Hematopoietic multipotent progenitor cell treated with erythropoietin and hydrocortisone succinate and interleukin-3 and kit ligand, for 8 days (in vitro differentiated cells): ENCODE data around the gene SEMA3C.
A peak's percentile ranks its signal among the peaks of the same experiment; 100 is the strongest.

Experiments used
- DNase-seq: peaks from one replicate; pipeline ENCODE4 v3.0.0-alpha.2; 2015

The SEMA3C gene

DNA sequence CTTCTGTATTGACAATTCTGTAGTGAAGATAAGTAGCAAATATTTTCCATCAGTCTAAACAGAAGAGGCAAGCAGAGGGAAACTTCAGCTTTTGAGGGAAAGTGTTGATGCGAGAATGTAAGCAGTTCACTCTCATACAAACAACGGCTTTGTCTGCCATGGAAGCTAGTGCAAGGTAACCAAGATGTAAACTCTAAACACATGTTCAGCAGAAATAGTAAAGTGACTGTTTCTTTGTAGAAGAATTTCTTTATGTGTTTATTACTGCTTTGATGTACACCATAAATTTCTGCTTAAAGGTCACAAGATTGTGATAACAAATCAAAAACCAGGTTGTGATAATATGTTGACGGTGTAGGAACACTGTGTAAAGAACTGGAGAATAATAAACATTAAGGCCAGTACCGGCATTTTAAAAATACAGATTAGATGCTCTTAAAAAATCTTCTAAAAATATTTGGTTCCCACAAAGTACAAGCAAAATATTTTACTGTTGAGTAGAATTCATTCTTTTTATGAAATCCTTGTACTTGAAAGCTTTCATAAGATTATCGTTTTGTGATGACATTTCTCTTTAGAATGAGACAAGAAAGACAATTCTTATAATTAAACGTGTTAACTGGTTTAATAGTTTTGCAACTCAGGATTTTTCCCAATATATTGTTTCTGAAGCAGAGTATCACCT is 34.2 kb downstream of the SEMA3C start:
- no peak for DNase-seq

DNA sequence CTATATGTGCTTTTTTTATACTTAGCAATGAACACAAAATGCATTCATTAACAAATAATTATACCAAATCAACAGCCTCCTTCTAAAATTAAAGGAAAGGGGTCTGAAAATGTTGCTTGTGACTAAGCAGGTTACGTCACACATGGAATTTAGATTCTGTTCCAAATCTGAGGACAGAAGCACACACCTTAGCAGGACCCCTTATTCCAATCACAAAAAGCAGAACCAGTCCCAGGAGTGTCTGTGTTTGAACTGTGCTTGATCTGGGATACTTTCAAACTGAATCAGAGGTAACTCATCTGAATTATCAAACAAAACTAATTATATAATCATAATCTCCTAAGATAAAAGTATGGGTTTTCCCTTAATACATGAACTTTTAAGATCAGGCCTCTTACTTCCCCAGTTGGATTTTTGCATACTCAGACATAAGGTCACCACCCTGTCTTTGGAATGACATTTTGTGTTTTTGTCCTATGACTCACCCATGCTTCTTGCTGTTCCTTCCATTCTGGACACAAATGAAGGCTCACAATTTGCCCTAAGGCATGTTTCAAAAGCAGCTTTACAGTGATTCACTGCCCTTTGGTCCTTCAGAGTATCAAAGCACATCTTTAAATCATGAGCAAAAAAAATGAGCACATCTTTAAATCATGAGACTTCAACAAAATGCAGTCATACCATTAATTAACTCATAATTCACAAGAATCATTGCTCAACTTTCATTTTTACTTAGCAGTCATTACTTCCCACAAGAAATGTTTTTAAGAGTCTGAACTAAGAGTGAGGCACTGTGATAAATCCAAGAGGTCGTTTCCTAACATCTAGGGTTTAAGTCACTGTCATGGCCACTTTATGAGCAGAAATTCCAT is 35.5 kb downstream of the SEMA3C start:
- no peak for DNase-seq

DNA sequence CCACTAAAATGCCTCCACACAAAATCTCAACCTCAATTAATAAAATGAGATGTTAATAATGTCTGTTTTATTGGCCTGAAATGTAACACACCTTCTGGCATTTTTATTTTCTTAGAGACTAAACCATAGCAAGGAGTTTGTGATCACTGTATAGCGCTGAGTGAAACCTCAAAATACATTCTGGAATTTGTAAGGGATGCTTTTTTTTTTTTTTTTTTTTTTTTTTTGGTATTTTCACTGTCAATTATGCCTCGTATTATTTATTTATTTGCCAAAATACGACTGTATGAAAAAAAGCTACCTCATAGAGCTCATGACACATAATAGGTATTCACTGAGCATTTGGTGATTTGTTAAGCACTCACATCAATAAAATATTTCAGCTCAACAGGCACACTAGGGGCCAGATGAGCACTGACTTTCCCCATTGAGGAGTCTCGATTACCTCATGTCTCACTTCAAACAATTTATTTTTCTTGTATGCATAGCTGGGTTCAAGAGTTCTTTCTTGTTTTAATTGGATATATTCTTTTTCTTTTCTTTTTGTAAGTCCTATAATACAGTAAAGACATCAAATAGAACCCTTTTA is 36.5 kb downstream of the SEMA3C start:
- no peak for DNase-seq

DNA sequence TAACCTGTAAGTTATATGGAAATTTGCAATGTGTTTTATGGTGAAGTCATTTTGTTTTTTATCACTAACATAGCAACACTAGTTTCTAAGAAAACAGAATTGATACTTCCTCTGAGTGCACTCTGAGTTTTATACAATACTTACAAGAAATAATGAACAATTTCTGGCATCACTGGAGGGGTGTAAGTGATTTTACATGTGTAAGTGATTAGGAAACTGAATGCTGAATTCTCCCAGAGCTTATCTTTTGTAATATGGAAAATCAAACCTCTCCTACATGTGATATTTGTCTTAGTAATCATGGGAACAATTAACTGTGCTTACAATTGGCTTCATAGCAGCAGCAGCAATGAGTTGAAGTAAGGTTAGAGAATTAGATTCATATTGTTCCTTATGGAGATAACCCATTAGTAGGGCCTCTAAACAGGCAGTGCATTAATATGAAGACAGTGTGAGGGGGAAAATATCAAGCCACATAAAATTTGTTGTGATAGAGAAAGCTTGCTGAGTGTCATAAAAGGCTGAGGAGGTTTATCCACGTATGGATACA is 37.4 kb downstream of the SEMA3C start:
- no peak for DNase-seq

DNA sequence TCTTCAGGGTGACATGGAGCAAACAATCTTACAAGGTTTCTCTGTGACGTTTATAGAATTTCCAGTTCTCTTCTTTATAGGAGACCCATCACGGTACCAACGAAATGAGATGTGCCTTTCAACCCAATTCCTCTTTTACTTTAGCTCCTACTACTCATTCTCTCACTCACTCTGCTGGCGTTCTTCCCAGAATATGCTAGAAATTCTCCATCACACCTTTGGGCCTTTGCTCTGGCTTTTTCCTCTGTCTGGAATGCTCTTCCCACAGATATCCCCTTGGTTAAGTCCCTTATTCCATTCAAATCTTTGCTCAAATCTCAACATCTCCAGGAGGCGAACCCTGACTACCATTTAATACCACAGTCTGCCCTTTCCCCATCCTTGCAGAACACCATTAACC is 39.0 kb downstream of the SEMA3C start:
- DNase-seq: no peak

DNA sequence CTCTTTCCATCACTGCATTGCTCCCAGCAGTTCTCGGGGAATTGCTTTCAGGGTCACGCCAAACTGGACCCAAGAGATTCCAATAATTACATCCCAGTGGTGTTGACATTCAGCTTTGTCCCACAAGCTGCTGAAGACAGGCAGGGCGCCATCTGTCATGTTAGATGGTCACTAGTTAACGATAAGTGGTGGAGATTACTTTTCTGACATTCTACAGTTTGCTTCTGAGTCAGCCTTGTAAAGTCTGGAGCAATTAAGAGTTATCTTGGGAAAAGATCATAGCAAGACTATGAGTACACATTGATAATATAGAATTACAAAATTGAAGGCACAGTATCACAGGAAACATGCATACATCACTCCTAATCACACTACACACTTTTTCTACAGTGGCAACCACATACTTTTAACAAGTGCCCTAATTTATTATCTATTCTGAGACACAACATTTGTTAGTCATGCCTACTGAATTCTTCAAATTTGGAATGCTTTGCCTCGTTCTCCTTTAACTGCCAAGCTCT is 41.9 kb downstream of the SEMA3C start:
- peak; percentile 41 for DNase-seq

DNA sequence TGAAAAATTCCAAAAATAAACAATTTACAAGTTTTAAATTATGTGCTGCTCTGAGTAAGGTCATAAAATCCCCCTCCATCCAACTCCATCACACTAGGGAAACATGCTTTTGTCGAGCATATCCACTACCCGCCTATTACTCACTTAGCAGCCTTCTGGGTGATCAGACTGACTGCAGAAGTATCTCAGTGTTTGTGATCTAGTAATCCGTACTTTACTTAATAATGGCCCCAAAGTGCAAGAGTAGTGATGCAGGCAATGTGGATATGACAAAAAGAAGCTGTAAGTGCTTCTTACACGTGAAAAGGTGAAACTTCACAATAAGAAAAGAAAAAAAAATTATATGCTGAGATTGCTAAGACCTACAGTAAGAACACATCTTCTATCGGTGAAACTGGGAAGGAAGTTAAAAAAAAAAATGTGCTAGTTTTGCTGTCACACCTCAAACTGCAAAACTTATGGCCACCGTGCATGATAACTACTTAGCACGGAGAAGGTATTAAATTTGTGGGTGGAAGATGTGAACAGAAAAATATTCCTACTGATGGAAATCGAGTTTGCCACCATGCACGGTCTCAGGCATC is 43.2 kb downstream of the SEMA3C start:
- no peak for DNase-seq

DNA sequence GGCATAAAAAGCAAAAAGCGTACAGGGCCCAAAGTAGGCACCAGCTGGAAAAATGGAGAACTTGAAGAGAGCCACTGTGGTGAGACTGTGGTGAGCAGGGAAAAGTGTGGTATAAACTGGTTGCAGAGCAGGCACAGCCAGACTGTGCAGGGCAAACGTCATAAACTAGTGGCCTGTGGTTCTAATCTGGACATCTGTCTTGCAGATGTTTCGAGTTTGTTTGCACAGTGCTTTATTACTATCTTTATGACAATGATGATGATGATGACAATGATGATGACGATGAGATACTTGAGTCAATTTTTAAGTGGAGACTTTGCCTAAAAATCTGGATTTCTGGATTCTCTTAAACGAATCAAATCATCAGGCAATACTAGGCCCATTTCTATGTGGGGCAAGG is 45.7 kb downstream of the SEMA3C start:
- no peak for DNase-seq

DNA sequence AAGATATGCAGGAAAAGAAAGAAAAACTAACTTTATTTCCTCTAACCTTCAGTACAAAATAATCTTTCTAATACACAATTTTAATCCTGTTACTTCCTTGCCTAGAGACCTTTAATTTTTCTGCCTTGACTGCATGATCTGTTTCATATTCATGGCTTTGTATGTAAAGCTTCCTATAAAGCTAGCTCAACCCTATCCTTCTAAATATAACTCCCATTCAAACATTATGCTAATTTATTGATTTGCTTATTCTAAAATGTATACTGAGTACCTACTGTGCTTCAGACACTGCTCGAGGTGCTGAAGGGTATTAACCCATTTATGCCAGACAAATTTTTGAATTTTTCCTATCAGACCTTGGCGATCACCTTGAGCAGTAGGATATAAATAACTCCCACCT is 47.6 kb downstream of the SEMA3C start:
- DNase-seq: no peak

DNA sequence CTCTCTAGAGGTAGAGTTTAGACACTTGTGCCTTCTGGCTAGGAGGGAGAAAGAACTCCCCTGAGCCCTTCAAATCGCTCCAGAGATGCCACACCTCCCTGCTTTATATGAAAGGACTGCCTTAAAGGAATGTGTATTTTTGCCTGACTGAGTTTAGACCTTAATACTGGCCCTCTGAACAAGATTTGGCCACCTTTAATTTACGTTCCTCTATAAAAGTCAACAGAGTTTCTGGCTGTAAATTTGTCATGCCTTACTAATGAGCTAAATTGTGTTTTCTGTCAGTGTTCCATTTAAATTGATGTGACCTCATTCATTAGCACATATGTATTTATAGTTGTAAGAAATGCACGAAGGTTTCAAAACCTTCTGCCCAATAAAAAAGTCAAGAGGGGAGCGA is 48.0 kb downstream of the SEMA3C start:
- DNase-seq: no peak

DNA sequence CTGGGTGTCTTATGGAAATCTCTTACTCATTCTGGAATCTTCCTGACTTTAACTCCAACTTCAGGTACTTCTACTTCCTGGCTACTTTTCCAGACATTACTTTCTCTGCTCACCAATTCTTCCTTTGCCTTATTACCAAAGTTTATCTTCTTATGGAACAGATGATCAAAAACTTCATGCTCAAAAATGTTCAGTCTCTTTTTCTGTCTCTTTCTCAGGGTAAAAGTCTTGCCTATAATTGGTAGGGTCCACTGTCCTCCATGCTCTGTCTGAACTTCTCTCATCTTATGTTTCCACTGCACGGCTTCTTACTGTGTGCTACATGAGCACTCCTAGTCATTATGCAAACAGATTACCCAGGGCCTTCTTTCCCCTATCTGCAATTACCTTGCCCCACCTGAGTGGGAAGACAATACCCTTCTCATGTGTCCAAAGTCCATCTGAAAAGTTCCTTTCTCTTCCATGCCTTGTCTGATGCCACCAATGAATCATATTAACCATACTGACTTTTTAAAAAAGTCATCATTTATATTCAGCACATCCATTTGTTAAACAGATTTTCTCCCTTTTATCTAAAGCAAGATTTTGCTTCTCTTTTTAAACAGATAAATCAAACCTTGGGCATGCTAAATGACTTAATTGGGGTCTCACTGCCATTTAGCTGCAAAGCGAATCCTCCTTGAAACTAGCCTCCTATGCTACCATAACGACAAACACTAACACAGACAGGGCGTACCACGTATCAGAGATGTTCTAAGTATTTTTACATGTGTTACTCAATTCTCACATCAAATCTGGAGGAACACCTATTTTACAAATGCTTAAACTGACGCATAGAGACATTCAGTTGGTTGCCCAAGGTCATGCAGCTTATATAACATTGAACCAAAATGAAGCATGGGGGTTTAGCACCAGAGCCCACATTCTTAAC is 48.8 kb downstream of the SEMA3C start:
- no peak for DNase-seq

DNA sequence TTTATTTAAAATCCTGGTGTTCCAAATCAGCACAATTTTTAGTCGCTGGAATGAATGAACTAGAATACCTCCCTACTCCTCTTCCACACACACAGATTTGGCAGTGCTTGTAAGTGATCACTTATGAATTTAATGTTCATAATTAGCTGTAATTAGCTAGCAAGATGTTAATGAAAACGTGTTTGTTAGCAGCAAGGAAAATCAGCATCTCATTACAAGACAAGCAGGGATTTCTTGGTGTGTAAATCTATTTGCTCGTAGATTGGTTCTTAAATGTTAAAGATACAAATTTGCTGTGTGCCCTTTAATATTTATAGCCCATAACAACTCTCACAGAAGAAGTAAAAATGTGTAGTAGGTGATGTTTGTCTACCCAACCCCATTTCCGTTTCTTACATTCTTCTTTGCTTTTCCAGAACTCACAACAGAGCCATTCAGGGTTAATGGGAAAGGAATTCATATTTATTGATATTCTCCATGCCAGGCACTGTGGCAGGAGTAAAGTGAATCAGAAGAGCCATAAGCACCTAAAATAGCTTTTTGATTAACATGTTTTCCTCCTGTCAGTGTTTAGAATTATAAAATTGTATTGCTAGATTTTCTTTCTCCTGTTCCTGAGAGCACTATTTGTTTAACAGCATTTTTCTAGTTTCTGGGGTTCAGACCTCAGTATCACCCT is 49.6 kb downstream of the SEMA3C start:
- DNase-seq: no peak

DNA sequence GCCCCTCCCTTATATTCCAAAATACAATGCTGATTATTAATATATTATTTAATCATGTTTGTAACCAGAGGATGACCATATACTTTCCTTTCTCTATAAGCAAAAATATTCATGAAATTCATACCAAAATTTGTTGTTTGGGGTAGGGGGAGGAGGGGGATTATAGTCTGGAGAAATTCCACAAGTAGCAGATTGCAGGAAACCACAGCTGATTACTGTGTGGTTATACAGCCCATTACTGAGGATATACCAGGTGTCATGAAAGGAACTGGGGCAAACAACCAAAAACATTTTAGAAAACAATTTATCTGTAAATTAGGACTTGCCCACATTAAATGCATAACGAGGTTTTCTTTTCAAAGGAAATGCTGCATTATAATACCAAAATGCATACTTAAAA is 50.3 kb downstream of the SEMA3C start:
- DNase-seq: no peak

DNA sequence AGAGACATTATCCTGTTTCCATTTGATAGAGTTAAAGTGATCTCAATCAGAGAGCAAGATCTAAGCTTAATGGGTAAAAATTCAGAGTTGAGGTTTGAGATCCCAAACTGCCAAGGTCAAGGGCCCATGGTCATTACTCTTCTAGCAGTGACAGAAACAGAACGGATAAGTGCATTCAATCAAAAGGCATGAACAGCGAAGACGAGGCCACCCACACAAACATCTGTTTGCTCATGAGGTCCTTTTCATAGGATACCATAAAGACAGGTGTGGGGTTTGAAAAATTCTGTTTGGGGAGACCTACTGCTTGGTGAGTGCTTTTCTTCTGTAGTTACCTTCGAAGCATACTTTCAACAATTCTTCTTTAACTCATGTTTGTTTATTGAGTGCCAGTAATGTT is 58.3 kb downstream of the SEMA3C start:
- no peak for DNase-seq

DNA sequence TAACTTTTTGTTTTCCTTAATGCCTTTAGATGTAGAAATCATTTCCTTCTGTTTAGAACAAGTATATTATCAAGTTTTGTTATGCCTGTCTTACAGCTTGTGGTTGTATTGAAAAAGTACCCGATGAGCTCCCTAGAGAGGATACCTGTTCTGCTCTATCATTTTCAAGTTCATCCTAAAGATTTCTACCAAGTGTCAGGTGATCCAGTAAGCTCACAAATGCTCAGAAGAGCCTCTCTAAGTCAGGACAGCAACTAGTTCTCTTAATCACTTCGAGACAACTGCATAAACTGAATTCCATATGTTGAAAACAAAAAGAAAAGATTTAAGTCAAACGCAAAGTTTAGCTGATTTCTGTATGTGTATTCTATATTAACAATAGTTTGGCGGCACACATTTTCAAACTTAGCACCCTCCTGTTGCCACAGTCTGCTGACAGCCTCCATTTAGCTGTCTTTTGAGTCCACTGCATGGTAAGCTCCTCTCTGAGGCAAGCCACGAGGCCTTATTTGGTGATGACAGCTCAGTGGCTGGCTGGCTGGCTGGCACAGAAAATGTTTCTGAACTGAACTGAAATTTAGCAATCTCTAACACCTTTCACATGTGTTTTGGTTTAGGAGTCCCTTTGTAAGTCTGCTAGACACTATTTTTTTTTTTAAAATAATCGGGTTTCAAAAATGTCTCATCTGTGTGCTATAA is 59.4 kb downstream of the SEMA3C start:
- no peak for DNase-seq

DNA sequence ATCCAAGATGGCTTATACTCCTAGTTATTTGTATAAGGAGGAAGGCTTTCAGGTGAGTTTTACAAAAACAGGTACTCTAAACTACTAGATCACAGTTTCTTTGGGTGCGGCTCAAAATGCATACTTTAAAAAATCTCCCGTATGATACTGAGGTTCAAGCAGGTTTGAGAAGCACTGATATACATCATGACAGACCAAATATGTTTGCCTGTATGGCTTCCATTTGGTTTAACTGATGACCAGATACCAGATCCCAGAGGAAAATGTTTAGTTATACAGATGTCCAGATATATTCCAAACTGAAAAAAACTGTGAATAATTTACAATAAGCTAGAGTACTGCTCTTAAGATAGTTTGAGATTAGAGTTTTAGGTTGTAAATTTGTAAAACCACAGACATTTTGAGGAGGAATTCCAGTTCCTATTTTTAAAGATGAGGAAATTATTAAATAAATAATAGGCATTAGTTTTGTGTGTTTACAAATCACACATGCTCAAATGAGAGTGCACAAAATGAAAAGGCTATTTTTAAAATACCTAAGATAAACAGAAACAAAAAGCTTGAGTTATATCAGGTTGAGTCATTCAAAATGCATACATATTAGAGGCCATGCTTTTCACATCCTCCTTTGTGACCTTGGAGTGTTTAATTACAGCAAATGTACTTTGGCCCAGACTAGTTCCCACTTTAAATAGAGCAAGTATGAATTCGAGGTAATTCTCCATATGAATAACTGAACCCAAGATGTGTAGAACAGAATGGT is 60.5 kb downstream of the SEMA3C start:
- no peak for DNase-seq

DNA sequence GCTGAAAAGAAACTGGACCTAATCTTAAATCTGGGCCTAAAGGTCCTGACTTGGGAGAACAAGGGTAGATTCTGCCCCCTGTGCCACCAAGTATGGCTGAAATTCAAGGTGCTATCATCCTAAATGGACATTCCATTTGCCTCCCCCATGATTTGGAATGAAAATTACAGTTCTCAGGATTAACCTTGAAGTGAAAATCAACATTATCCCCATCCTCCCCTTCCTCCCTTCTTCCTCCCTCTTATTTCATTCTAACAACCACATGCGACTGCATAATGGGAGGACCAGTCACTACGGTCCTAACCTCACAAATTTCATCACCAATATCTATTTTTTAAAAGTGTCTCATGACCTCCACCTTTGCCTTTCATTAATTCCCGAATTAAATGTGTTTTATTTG is 62.1 kb downstream of the SEMA3C start:
- no peak for DNase-seq

DNA sequence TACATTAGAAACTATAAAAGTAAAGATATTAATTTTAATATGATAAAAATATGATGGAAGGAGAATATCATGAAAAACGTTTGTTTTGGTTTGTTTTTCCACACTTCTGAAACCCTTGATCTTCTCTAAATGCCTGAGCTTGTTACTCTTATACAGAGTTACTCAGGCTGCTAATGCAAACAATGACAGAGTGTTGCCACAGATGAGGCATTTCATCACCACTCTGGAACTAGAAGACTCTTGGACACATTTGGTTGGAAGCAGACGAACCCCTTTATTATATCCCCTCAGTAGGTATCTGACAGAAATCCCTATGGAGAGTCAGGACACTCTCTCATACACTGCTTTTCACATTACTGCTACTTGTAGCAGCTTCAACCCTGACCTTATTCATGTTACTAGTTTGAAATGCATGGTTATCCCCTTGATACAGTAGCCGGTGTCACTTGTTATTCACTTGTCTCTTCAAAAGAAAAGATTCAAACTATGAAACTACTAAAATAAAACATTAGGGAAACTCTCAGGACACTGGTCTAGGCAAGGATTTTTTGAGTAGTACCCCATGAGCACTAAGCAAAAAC is 66.9 kb downstream of the SEMA3C start:
- no peak for DNase-seq

DNA sequence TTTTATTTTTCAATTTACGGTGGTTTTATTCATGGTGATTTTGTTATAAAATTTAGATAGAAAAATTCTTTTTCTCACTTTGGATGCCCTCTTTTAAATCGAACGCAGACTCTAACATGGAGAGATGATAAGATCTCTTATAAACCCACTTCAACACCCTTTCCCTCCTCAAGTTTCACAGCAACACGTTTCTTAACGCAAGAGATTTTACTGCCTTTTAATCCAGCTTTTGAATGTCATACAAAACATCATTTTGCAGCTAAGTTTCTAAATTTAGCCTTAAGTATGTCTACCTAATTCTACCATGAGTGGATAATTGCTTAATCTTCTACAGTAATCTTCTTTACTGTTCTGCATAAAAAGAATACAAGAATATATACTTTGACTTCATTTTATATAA is 70.0 kb downstream of the SEMA3C start:
- DNase-seq: no peak

DNA sequence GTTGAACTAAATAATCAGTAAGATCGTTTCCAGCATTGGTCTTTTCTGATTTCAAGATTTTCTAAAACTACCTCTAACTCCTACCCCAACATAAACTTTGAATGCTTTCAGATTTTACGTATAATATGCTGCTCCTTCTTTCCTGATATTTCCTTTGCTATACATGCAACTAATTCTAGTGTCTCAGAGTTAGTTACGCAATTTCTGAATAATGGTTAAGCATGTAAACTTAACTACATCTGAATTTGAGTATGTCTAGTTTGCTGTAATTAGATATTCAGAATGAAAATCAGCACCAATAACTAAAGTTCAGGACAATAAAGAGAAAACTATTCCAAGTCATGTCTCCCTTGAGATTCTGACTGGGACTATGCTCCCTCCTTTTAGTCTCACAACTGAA is 71.0 kb downstream of the SEMA3C start:
- no peak for DNase-seq
